NK-92 (cell line): ENCODE data around the gene MYO16.

Experiments used
- DNase-seq: peaks from one replicate; lab custom pipeline; 2025; ENCODE audit not compliant: unreplicated experiment; lab: John Stamatoyannopoulos, UW

The MYO16 gene

GRCh38 chr13:109166804-109167203 is 537.4 kb downstream of the MYO16 start:
- DNase-seq, result no peak

GRCh38 chr13:109172136-109172535 is 542.7 kb downstream of the MYO16 start:
- no peak for DNase-seq

- DNase-seq, result no peak
These were observed 546.3 kb downstream of the MYO16 start for GRCh38 chr13:109175666-109176065.

DNA sequence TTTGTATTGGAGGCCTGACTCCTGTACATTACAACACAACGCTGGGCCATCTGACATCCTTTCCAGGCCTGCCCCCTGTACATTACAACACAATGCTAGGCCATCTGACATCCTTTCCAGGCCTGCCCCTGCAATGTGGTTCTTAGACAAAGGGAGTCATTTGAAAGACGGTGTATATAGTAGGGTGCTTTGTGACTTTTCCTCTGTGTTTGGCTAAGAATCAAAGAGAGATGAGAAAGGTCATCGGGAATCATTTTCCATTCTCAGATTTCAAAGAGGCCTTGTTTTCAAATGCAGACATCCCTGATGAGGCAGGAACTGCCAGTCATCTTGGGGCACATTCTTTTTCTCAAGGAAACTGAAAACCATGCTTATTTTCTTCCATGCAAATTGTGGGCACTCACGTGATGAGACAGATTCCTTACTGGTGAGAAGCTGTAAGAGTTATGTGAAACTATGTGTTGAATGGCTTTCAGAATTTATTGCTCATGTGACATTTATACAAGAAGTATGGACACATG is 551.6 kb downstream of the MYO16 start:
- no peak for DNase-seq

GRCh38 chr13:109182777-109183465 is 553.5 kb downstream of the MYO16 start:
- DNase-seq, result no peak

DNA sequence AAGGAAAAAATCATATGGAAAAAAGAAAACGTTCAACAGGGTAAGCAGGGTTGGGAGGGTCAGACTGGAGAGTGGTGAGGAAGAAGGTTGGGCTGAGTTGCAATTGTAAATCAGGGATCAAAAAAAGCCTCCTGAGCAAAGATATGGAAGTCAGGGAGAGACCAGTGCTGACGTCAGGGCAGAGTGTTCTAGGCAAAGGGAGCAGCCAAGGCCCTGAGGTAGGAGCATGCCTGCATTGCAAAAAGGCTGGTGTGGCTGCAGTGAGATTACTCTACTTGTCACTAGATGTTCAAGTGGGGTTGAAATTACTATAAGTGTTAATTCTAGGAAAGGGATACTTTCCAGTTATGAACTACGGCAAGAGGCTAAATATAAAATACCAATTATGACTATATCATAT is 562.0 kb downstream of the MYO16 start:
- DNase-seq, result no peak

GRCh38 chr13:109192306-109192705 is 562.9 kb downstream of the MYO16 start:
- no peak for DNase-seq

DNA sequence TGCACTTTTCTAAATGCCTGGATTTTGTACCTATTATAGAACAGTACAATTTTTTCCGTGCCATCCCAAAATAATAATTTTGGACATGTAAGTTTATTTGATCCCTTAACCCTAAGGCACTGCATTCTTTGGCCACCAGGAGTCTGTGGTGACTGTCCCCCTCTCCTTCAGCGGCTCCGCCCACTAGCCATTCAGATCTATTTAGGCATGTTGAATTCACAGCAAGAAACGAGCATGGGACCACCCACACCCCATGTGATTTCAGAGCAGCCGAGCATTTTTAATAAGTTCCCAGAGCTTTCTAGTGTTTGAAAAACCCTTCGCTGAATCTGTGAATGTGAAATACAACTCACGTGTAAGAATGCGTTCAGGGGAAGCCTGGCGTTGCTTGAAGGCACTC is 567.5 kb downstream of the MYO16 start:
- DNase-seq, result no peak

GRCh38 chr13:109198585-109198984 is 569.2 kb downstream of the MYO16 start:
- DNase-seq, result no peak

DNA sequence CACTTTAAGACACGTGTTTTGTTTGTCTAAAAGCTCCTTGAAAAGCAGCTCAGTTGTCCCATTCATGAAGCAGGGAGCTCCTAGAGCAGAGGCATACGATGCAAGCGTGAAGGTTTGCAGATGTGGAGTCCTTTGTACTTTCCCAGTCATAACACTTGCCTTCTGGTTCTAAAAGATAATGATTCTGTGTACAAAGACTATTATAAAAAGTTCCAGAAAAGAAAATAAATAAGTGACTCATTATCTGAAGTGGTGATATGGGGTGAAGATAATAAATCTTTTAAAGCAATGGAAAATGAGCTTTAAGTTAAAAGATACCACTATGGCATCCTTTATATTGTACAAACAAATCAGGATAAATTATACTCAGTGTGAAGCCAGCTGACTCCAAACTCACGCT is 569.9 kb downstream of the MYO16 start:
- no peak for DNase-seq

GRCh38 chr13:109200556-109200955 is 571.1 kb downstream of the MYO16 start:
- DNase-seq, result no peak

GRCh38 chr13:109203587-109203986 is 574.2 kb downstream of the MYO16 start:
- no peak for DNase-seq

DNA sequence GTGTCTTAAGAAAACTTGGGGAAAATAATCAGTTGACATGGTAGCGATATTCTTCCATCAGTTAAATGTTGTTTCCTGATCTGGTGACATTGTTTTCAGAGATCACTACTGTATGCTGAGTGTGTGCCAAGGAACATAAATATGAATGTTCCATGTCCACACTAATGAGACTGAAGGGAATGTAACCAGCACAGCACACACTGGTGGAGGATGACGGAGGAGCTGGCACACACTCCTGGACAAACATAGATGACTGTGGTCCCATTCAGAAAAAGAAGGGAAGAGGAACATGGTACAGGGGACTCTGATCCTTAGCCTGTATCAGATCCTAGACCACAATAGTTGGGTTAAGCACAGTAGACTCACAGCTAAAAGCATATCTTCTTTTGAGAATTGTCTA is 574.8 kb downstream of the MYO16 start:
- DNase-seq, result no peak

DNA sequence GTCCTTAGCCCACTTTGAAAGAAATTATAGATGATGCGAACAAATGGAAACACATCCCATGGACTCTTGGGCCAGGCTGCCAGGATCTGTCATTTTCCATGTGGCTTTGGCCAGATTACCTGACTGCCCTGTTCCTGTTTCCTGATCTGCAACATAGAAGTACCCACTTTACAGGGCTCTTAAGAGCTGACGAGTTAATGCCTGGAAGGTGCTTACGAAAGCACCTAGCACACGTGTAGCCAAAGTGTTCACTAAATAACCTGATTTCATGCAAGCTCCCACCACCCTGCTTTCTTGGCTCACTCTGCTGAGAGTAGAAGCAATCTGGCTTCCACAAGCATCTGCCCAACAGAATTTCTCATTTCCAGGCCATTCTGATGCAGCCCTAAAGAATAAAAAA is 575.2 kb downstream of the MYO16 start:
- no peak for DNase-seq

DNA sequence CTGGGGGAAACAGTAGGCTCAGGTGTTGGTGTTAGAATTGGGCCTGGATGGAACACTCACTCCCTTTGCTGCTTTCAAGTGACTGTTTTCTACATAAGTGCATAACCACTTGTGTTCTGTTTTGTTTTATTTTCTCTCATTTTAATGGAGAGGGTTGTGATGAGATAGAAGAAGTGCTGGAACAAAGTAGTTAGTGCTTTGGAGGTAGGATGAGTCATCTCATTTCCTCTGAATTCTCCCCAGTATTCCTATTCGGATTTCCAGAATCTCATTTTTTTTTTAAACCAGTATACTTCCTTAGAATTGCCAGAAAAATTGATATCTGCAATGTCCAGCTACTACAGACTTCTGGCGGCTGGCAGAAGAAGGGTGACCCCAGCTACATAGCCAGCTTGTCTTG is 575.9 kb downstream of the MYO16 start:
- no peak for DNase-seq

DNA sequence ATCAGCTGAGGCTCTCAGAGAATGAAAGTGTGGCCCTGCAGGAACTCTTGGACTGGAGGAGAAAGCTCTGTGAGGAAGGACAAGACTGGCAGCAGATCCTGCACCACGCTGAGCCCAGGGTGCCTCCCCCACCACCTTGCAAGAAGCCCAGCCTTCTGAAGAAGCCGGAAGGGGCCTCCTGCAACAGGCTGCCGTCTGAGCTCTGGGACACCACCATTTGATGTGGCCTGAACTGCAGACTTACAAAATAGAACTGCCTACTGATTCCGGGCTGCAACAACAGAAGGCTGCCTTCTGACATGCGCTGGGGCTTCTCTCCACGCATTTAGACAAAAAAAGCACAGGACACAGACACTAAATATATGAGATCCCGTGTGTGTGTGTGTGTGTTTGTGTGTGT is 577.2 kb downstream of the MYO16 start:
- no peak for DNase-seq

DNA sequence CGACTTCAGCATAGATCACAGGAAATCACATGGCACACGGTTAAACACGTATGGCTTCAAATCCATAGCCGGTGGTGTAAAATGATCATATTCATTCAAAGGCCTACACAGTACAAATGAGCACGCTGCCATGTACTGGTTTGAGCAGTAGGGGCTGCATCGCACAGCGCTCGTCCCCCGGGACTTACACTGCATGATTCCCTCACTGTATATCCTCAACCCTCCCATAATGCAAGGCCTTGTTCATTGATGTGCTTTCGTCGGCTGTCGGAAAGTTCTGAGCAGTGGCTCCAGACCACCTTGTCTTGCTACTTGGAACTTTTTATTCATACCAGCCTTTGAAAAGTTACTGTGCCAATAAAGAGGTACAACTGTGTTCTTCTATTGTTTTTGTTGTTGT is 578.2 kb downstream of the MYO16 start:
- no peak for DNase-seq

DNA sequence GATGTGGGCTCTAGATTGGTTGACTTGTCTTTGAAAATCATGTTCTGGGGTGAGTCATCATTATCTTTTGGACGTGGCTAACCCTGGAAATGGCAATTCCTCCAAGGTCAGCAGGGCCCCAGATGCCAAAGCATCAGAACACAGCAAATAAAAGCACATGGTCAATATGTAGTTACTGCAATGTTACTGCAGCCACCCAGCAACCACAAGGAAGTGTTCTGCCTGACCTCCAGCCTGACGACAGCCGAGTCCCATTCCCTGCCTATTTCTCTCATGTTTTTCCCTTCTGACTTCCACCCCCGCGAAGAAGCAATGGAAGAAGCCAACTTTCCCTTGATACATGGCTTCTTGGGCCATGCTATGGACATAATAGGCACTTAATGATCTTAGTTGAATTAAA is 579.1 kb downstream of the MYO16 start:
- no peak for DNase-seq

DNA sequence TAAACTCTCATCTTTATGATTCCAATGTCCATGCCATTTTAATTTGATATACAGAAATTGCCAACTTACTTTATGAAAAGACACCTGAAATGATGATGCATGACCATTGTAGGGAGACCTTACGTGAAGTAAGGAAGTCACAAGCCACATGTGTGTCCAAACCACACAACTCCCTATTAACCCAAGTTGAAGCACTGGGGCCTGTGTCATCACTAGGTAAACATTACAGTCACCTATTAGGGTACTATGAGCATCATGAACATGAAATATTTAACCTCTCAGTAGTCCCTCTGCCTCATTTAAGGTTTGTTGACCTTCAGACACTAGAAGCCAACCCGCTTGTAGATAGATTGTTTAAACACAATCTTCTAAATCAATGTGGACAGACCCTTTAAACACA is 580.1 kb downstream of the MYO16 start:
- no peak for DNase-seq

DNA sequence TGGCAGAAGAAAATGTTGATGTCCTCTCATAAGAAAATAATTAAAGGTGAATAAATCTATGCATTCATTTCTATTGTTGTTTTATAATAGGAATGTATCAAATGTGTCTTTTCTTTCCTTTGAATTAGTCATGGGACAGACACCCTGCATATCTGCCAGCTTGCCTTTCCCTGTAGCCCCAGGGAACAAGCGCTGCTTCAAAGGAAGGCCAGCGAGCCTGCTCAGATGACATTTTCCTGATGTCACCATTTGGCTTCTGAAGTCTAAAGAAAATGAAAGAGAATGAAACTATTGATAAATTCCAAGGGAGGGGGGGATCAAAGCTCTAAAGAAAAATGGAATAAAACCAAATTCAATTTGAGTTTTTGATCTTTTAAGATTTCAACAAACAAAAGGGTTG is 582.2 kb downstream of the MYO16 start:
- DNase-seq, result no peak

DNA sequence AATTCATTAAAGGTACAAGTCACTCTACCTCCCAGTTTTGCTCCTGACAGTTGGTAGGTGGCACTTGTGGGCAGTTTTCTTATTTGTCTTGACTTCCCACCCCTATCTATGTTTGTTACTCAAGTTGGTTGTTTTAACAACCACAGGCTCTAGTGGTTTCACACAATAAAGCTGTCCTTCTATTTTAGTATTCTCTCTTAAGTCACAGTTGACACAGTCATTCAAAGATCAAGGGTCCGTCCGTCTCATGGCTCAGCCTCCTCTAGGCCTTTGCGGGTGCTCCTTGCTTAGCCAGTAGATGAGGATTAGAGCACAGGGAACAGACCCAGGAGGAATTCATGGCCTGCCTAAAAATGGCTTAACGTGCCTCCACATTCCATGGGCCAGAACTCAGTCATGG is 583.2 kb downstream of the MYO16 start:
- DNase-seq, result no peak

DNA sequence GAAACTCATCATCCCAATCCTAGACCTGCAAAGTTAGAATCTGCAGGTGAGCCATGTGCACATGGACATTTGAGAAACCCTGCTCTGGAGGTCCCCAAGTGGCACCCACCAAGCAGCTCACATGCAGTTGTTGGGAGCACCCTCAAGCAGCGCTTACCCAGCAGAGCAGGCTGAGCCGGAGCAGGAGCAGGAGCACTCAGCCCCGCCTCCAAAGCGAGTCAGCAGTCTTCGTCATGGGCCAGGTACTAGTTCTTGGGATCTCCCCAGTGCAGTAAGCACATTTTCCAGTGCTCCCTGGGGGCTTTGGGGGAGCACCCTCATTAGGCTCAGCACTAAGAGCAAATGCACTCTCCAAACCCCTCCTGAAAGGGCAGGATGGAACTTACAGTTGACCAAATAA is 584.3 kb downstream of the MYO16 start:
- DNase-seq, result no peak

- DNase-seq, result no peak
These were observed 585.0 kb downstream of the MYO16 start for GRCh38 chr13:109214393-109214792.
